ENCODE data around the gene SAPCD1. TPM values are rescaled to one million over a fixed set of nuclear protein-coding genes. Genes with fewer than 3 reads are reported as not detected.

The SAPCD1 gene
- total RNA-seq, 2 donors from 2014 or later: 3.2 to 3.9 TPM

Other genes starting within 250 kb of the SAPCD1 start
- not detected for gene MCCD1, start 233.7 kb upstream of the SAPCD1 start, total RNA-seq
- 100 to 1,000 TPM; 221 to 269 TPM for gene DDX39B, start 220.7 kb upstream of the SAPCD1 start, total RNA-seq
- gene ATP6V1G2, start 216.0 kb upstream of the SAPCD1 start, total RNA-seq: under 1 TPM; 0.58 to 0.92 TPM
- gene NFKBIL1, start 215.0 kb upstream of the SAPCD1 start, total RNA-seq: 10 to 100 TPM; 14.4 to 18.0 TPM
- gene LTA, start 190.4 kb upstream of the SAPCD1 start, total RNA-seq: under 1 TPM in 1 of 2 donors, not detected in 1; 0.36 TPM
- gene TNF, start 187.1 kb upstream of the SAPCD1 start, total RNA-seq: 1 to 10 TPM in 1 of 2 donors, under 1 TPM in 1; 0.27 to 1.4 TPM
- gene LTB, start 180.2 kb upstream of the SAPCD1 start, total RNA-seq: 1 to 10 TPM in 1 of 2 donors, under 1 TPM in 1; 0.70 to 3.0 TPM
- gene LST1, start 176.4 kb upstream of the SAPCD1 start, total RNA-seq: 1 to 10 TPM; 2.4 to 5.8 TPM
- 1 to 10 TPM in 1 of 2 donors, not detected in 1; 1.1 TPM for gene NCR3, start 169.7 kb upstream of the SAPCD1 start, total RNA-seq
- gene AIF1, start 147.4 kb upstream of the SAPCD1 start, total RNA-seq: 10 to 100 TPM in 1 of 2 donors, 1 to 10 TPM in 1; 5.2 to 15.0 TPM
- 100 to 1,000 TPM in 1 of 2 donors, 10 to 100 TPM in 1; 92.9 to 110 TPM for gene PRRC2A, start 141.9 kb upstream of the SAPCD1 start, total RNA-seq
- gene BAG6, start 110.0 kb upstream of the SAPCD1 start, total RNA-seq: 100 to 1,000 TPM; 272 to 282 TPM
- gene APOM, start 106.8 kb upstream of the SAPCD1 start, total RNA-seq: 1 to 10 TPM; 2.0 to 3.1 TPM
- gene C6orf47, start 101.9 kb upstream of the SAPCD1 start, total RNA-seq: 10 to 100 TPM; 35.7 to 36.3 TPM
- 10 to 100 TPM; 11.1 to 15.2 TPM for gene GPANK1, start 97.7 kb upstream of the SAPCD1 start, total RNA-seq
- 100 to 1,000 TPM; 137 to 155 TPM for gene CSNK2B, start 96.6 kb upstream of the SAPCD1 start, total RNA-seq
- 1 to 10 TPM; 8.7 to 9.9 TPM for gene LY6G5B, start 92.7 kb upstream of the SAPCD1 start, total RNA-seq
- 1 to 10 TPM; 1.6 to 2.5 TPM for gene LY6G5C, start 81.6 kb upstream of the SAPCD1 start, total RNA-seq
- gene ABHD16A, start 59.3 kb upstream of the SAPCD1 start, total RNA-seq: 10 to 100 TPM; 51.5 to 53.9 TPM
- gene LY6G6F, start 55.8 kb upstream of the SAPCD1 start, total RNA-seq: not detected
- gene LY6G6D, start 47.3 kb upstream of the SAPCD1 start, total RNA-seq: not detected
- not detected for gene LY6G6C, start 40.9 kb upstream of the SAPCD1 start, total RNA-seq
- under 1 TPM in 1 of 2 donors, not detected in 1; 0.20 TPM for gene MPIG6B, start 39.3 kb upstream of the SAPCD1 start, total RNA-seq
- 100 to 1,000 TPM in 1 of 2 donors, 10 to 100 TPM in 1; 84.2 to 139 TPM for gene DDAH2, start 33.4 kb upstream of the SAPCD1 start, total RNA-seq
- gene CLIC1, start 26.1 kb upstream of the SAPCD1 start, total RNA-seq: 100 to 1,000 TPM; 502 to 513 TPM
- gene MSH5, start 22.7 kb upstream of the SAPCD1 start, total RNA-seq: 10 to 100 TPM; 18.7 to 26.9 TPM
- 10 to 100 TPM; 11.4 to 11.8 TPM for gene VWA7, start 14.7 kb downstream of the SAPCD1 start, total RNA-seq
- 10 to 100 TPM; 35.3 to 58.1 TPM for gene VARS1, start 33.1 kb downstream of the SAPCD1 start, total RNA-seq
- gene LSM2, start 44.3 kb downstream of the SAPCD1 start, total RNA-seq: 10 to 100 TPM; 33.0 to 33.5 TPM
- 1 to 10 TPM in 1 of 2 donors, under 1 TPM in 1; 0.89 to 1.1 TPM for gene HSPA1L, start 52.6 kb downstream of the SAPCD1 start, total RNA-seq
- gene HSPA1A, start 52.9 kb downstream of the SAPCD1 start, total RNA-seq: 100 to 1,000 TPM; 124 to 136 TPM
- 100 to 1,000 TPM; 252 to 296 TPM for gene HSPA1B, start 65.1 kb downstream of the SAPCD1 start, total RNA-seq
- gene NEU1, start 100.2 kb downstream of the SAPCD1 start, total RNA-seq: 10 to 100 TPM; 33.1 to 63.5 TPM
- 100 to 1,000 TPM; 763 to 988 TPM for gene SLC44A4, start 116.3 kb downstream of the SAPCD1 start, total RNA-seq
- gene EHMT2, start 135.0 kb downstream of the SAPCD1 start, total RNA-seq: 10 to 100 TPM; 28.0 to 30.5 TPM
- gene ZBTB12, start 139.4 kb downstream of the SAPCD1 start, total RNA-seq: 1 to 10 TPM; 2.7 to 2.9 TPM
- gene C2, start 165.1 kb downstream of the SAPCD1 start, total RNA-seq: 10 to 100 TPM in 1 of 2 donors, 1 to 10 TPM in 1; 6.1 to 18.2 TPM
- gene CFB, start 183.4 kb downstream of the SAPCD1 start, total RNA-seq: 10 to 100 TPM; 22.2 to 58.8 TPM
- 10 to 100 TPM; 47.9 to 51.3 TPM for gene NELFE, start 196.3 kb downstream of the SAPCD1 start, total RNA-seq
- 10 to 100 TPM; 55.4 to 70.8 TPM for gene SKIC2, start 196.5 kb downstream of the SAPCD1 start, total RNA-seq
- gene DXO, start 209.5 kb downstream of the SAPCD1 start, total RNA-seq: 10 to 100 TPM; 14.4 to 15.8 TPM
- gene C4A, start 219.4 kb downstream of the SAPCD1 start, total RNA-seq: 10 to 100 TPM in 1 of 2 donors, 1 to 10 TPM in 1; 4.1 to 40.0 TPM

Measured in left colon (tissue), 2 donors.